PC-9 (cell line): Measurements from ENCODE around the gene COL13A1. TPM values are rescaled to one million over a fixed set of nuclear protein-coding genes. Genes with fewer than 3 reads are reported as not detected.

Experiments used
- BruUV-seq: library from RNA; stranded (reverse); fragments of 400-500 nt; replicated peaks from 2 replicates; lab custom pipeline; 2021; lab: Mats Ljungman, UMichigan
- CTCF ChIA-PET: fragments of 300-600 bp; sonication (Branson Sonifier 250); formaldehyde crosslinking; loops from one replicate; lab custom pipeline; 2022; ENCODE audit warnings: antibody characterized with exemption; lab: Charles Lee
- POLR2A ChIA-PET: fragments of 300-600 bp; sonication (Branson Sonifier 250); formaldehyde crosslinking; loops from one replicate; lab custom pipeline; 2022; ENCODE audit warnings: antibody characterized with exemption; ENCODE audit not compliant: unreplicated experiment; lab: Charles Lee
- DNase-seq, 2 experiments: peaks; one replicate each; pipeline versions ENCODE4 v3.0.0 to v3.0.0-alpha.2; 2015 to 2022; ENCODE audit warnings: mixed read lengths in 1 of 2
- H2AFZ ChIP-seq: fragments of 200-600 bp; sonication (generic); 2 replicates; pipeline ENCODE4 v1.8.1; 2017; ENCODE audit warnings: antibody characterized with exemption
- H3F3A ChIP-seq: fragments of 200-600 bp; sonication (generic); 2 replicates; pipeline ENCODE4 v1.8.1; 2017; ENCODE audit warnings: antibody characterized with exemption, mild to moderate bottlenecking, low read depth; ENCODE audit not compliant: insufficient read depth
- H3K27ac ChIP-seq: fragments of 200-600 bp; sonication (generic); 2 replicates; pipeline ENCODE4 v1.6.1; 2016; ENCODE audit warnings: mixed run types
- H3K27me3 ChIP-seq: fragments of 200-600 bp; sonication (generic); 2 replicates; pipeline ENCODE4 v1.6.1; 2016; ENCODE audit warnings: low read depth, mixed run types; ENCODE audit not compliant: insufficient read depth
- H3K36me3 ChIP-seq: fragments of 200-600 bp; sonication (generic); 2 replicates; pipeline ENCODE4 v1.6.1; 2016; ENCODE audit warnings: low read depth, mixed run types
- H3K4me1 ChIP-seq: fragments of 200-600 bp; sonication (generic); replicated peaks from 2 replicates; pipeline ENCODE4 v1.6.1; 2016; ENCODE audit warnings: mixed run types; ENCODE audit not compliant: insufficient read depth
- H3K4me2 ChIP-seq: fragments of 200-600 bp; sonication (generic); 2 replicates; pipeline ENCODE4 v1.6.1; 2017; ENCODE audit warnings: mixed run types
- H3K4me3 ChIP-seq: fragments of 200-600 bp; sonication (generic); 2 replicates; pipeline ENCODE4 v1.6.1; 2016; ENCODE audit warnings: mixed run types
- H3K79me2 ChIP-seq: fragments of 200-600 bp; sonication (generic); 2 replicates; pipeline ENCODE4 v1.6.1; 2017; ENCODE audit warnings: low read depth, mixed run types
- H3K9me2 ChIP-seq: fragments of 200-600 bp; sonication (generic); 2 replicates; pipeline ENCODE4 v1.8.1; 2017; ENCODE audit warnings: mild to moderate bottlenecking; ENCODE audit not compliant: insufficient read depth
- H3K9me3 ChIP-seq: fragments of 200-600 bp; sonication (generic); 2 replicates; pipeline ENCODE4 v1.8.1; 2016; ENCODE audit warnings: low read depth; ENCODE audit not compliant: insufficient read depth
- H4K20me1 ChIP-seq: fragments of 200-600 bp; sonication (generic); 2 replicates; pipeline ENCODE4 v1.8.1; 2017; ENCODE audit not compliant: insufficient read depth
- EZH2 ChIP-seq: fragments of 200-600 bp; sonication (generic); IDR thresholded peaks from 2 replicates; pipeline ENCODE4 v1.8.0; 2017; ENCODE audit warnings: antibody characterized with exemption, low read depth
- intact Hi-C: fragments of 100-400 bp; cut with micrococcal nuclease; formaldehyde crosslinking; loops from one replicate; pipeline ENCODE4 v1.10.0; 2022; ENCODE audit not compliant: unreplicated experiment
- total RNA-seq: library from RNA; stranded (reverse); gene quantifications from 2 replicates; pipeline ENCODE4 v1.2.3, GENCODE V29; 2021
- TF ChIP-seq, protein P1 (sequence below): fragments of 200-600 bp; sonication (generic); conservative IDR thresholded peaks from 2 replicates; pipeline ENCODE4 v1.6.1; 2017; ENCODE audit warnings: mixed run types, antibody characterized with exemption, mild to moderate bottlenecking, moderate library complexity

Gene COL13A1
- total RNA-seq, 1 experiment from 2014 or later, result 1.6 TPM

DNA sequence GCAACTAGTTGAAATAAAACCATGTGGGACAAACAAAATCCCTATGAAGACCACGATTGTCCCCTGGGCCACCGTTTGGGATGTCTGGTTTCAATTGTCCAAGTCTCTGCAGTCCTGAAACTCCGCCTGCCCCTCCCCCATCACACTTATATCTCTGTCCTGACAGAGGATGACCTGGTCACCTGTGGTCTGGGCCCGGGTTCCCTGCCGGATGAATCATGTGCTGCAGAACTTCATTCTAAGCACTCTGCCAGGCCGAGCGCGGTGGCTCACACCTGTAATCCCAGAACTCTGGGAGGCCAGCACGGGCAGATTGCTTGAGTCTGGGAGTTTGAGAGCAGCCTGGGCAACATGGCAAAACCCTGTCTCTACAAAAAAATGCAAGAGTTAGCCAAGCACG is 91.1 kb downstream of the COL13A1 start:
- ChIA-PET POLR2A (no interaction called here), CTCF (no interaction called here)

DNA sequence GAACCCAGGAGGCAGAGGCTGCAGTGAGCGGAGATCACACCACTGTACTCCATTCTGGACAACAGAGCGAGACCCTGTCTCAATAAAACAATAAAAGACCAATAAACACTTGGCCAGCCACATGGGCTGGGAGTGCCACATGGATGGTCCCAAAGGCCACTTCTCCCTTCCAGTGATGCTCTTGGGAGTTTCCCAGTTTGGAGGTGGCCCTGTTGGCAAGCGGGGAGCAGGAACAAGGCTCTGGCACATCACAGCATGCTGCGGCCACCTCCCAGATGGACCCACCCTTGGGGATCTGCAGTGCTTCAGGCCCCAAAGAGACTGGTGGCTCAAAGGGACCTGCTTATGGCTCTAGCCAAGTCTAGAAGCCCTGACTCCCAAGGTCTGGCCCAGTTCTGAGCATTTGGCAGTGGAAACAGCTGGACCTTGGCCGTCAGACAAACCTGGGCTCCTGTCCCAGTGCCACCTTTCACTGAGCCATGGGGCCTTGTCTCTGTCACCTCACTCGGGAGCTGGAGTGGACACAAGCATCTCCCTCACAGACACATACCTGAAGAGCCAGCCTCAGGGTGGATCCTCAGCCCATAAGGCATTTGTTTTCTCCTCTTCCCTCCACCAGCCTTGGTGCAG is 91.7 kb downstream of the COL13A1 start:
- no peaks in the 10 kb centered on the region for H4K20me1 ChIP-seq
- no peaks in the 10 kb centered on the region for H3K36me3 ChIP-seq
- no peaks in the 10 kb centered on the region for H3K9me3 ChIP-seq
- no peak overlapping the region for H2AFZ ChIP-seq
- no peak overlapping the region for H3K27ac ChIP-seq
- no peaks in the 10 kb centered on the region for H3K79me2 ChIP-seq
- intact Hi-C loops, result no loop called here
- POLR2A ChIA-PET, result no interaction called here
- H3K4me2 ChIP-seq, result no peak overlapping the region
- no peak for TF ChIP-seq EZH2
- TF ChIP-seq, protein P1, sequence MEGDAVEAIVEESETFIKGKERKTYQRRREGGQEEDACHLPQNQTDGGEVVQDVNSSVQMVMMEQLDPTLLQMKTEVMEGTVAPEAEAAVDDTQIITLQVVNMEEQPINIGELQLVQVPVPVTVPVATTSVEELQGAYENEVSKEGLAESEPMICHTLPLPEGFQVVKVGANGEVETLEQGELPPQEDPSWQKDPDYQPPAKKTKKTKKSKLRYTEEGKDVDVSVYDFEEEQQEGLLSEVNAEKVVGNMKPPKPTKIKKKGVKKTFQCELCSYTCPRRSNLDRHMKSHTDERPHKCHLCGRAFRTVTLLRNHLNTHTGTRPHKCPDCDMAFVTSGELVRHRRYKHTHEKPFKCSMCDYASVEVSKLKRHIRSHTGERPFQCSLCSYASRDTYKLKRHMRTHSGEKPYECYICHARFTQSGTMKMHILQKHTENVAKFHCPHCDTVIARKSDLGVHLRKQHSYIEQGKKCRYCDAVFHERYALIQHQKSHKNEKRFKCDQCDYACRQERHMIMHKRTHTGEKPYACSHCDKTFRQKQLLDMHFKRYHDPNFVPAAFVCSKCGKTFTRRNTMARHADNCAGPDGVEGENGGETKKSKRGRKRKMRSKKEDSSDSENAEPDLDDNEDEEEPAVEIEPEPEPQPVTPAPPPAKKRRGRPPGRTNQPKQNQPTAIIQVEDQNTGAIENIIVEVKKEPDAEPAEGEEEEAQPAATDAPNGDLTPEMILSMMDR, result no peak
- H3K4me3 ChIP-seq, result no peak overlapping the region
- no TSS peak for BruUV-seq
- H3K4me1 ChIP-seq, result no peaks in the 10 kb centered on the region
- no peaks in the 10 kb centered on the region for H3K27me3 ChIP-seq
- H3F3A ChIP-seq, result no peaks in the 10 kb centered on the region
- H3K9me2 ChIP-seq, result no peaks in the 10 kb centered on the region
- CTCF ChIA-PET, result no interaction called here
- no peak for DNase-seq

More for the DNA sequence above, 91.1 kb downstream of the COL13A1 start:
- H3K27me3 ChIP-seq, result no peaks in the 10 kb centered on the region
- DNase-seq, result no peak
- H3K9me2 ChIP-seq, result no peaks in the 10 kb centered on the region
- intact Hi-C loops, result no loop called here
- H3K27ac ChIP-seq, result no peak overlapping the region
- no peak overlapping the region for H2AFZ ChIP-seq
- H3K4me3 ChIP-seq, result no peak overlapping the region
- no peaks in the 10 kb centered on the region for H3K9me3 ChIP-seq
- H3K36me3 ChIP-seq, result no peaks in the 10 kb centered on the region
- H3K79me2 ChIP-seq, result no peaks in the 10 kb centered on the region
- BruUV-seq, result no TSS peak
- TF ChIP-seq, protein P1, result no peak
- no peak for TF ChIP-seq EZH2
- no peak overlapping the region for H3K4me2 ChIP-seq
- H4K20me1 ChIP-seq, result no peaks in the 10 kb centered on the region
- H3F3A ChIP-seq, result no peaks in the 10 kb centered on the region
- no peaks in the 10 kb centered on the region for H3K4me1 ChIP-seq

DNA sequence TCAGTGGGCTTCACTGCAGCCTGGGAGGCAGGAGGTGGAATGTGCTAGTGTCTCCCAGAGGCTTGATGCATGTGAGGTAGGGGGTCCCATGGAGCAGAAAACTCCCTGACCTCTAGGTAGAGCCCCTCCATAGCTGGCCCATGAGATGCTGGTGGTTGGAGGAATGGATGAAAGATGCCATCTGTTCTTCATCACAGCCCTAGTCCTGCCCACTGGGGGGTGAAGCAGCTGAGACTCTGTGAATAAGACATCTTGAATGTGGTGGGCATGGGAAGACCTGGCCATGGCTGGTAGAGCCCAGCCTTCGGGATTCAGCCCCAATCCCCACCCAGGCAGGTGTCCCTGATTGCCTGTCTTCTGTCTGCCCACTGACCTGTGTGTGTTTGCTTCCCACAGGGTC is 92.5 kb downstream of the COL13A1 start:
- CTCF ChIA-PET, result interaction anchor here (0.6 kb wide), 1 partner anchor 445 kb away, joined by 5 read pairs; no protein-coding TSS in a partner anchor
- DNase-seq, result no peak
- POLR2A ChIA-PET, result no interaction called here
- Histone ChIP-seq H3K79me2 (no peaks in the 10 kb centered on the region), H3K27ac (no peak overlapping the region), H3K4me2 (no peak overlapping the region), H3K4me1 (no peaks in the 10 kb centered on the region), H3K9me3 (no peaks in the 10 kb centered on the region), H3F3A (no peaks in the 10 kb centered on the region), H3K4me3 (no peak overlapping the region), H4K20me1 (no peaks in the 10 kb centered on the region), H3K9me2 (no peaks in the 10 kb centered on the region), H3K36me3 (no peaks in the 10 kb centered on the region), H2AFZ (no peak overlapping the region), H3K27me3 (no peaks in the 10 kb centered on the region)
- intact Hi-C loops, result no loop called here
- TF ChIP-seq EZH2, result no peak
- TF ChIP-seq, protein P1, result no peak
- no TSS peak for BruUV-seq
